Neuronal stem cell (in vitro differentiated cells): ENCODE measurements around the gene SPATA13.
"Not testable (repeated sequence)": the region's sequence is repeated elsewhere in the genome, so short reads cannot be mapped to it uniquely, and the experiment has no call there.

ENCODE experiments used
- DNase-seq: peaks from one replicate; pipeline ENCODE4 v3.0.0-alpha.2; 2013; ENCODE audit warnings: low spot score
- H2AFZ ChIP-seq: one replicate; pipeline ENCODE4 v1.6.1; 2013; ENCODE audit warnings: mild to moderate bottlenecking, low read length, inconsistent platforms
- H2AK5ac ChIP-seq: 2 replicates; pipeline ENCODE4 v1.6.1; 2013; ENCODE audit warnings: low read depth, mild to moderate bottlenecking, inconsistent platforms, low read length, moderate library complexity, mixed read lengths
- H2BK120ac ChIP-seq: 2 replicates; pipeline ENCODE4 v1.6.1; 2013; ENCODE audit warnings: low read depth, mild to moderate bottlenecking, inconsistent platforms, low read length, moderate library complexity, mixed read lengths
- H2BK12ac ChIP-seq: one replicate; pipeline ENCODE4 v1.6.1; 2013; ENCODE audit warnings: low read length, inconsistent platforms
- H2BK15ac ChIP-seq: 2 replicates; pipeline ENCODE4 v1.6.1; 2013; ENCODE audit warnings: mild to moderate bottlenecking, low read length, inconsistent platforms, mixed read lengths
- H2BK5ac ChIP-seq: one replicate; pipeline ENCODE4 v1.6.1; 2013; ENCODE audit warnings: inconsistent platforms, mild to moderate bottlenecking, low read length, moderate library complexity
- H3K14ac ChIP-seq: one replicate; pipeline ENCODE4 v1.6.1; 2013; ENCODE audit warnings: low read length, inconsistent platforms
- H3K18ac ChIP-seq: 2 replicates; pipeline ENCODE4 v1.6.1; 2013; ENCODE audit warnings: low read length, inconsistent platforms
- H3K23ac ChIP-seq: 2 replicates; pipeline ENCODE4 v1.6.1; 2013; ENCODE audit warnings: low read depth, mild to moderate bottlenecking, mixed read lengths, low read length, inconsistent platforms; ENCODE audit not compliant: poor library complexity
- H3K27ac ChIP-seq: replicated peaks from 3 replicates; pipeline ENCODE4 v1.5.1; 2013; ENCODE audit warnings: low read length, inconsistent platforms
- H3K27me3 ChIP-seq, 3 experiments: 2 replicates each; pipeline ENCODE4 v1.6.1; 2013; ENCODE audit warnings: low read length in 3 of 3, mild to moderate bottlenecking in 2 of 3, inconsistent platforms in 1 of 3, low read depth in 1 of 3, mixed read lengths in 1 of 3, moderate library complexity in 1 of 3; ENCODE audit not compliant: control insufficient read depth in 3 of 3, insufficient read depth in 3 of 3
- H3K36me3 ChIP-seq, 2 donors: replicated peaks in 1 of 2; 2 replicates each; pipeline ENCODE4 v1.6.1; 2013; ENCODE audit warnings: low read length in 2 of 2; ENCODE audit not compliant: control insufficient read depth in 2 of 2, insufficient read depth in 2 of 2
- H3K4ac ChIP-seq: 2 replicates; pipeline ENCODE4 v1.6.1; 2013; ENCODE audit warnings: inconsistent platforms, mild to moderate bottlenecking, low read length, moderate library complexity
- H3K4me1 ChIP-seq, 2 donors: 1 replicate in 1 of 2; 2 replicates in 1 of 2; pipeline ENCODE4 v1.6.1; 2013; ENCODE audit warnings: low read length in 2 of 2, low read depth in 1 of 2; ENCODE audit not compliant: control insufficient read depth in 2 of 2, insufficient read depth in 1 of 2
- H3K4me2 ChIP-seq: one replicate; pipeline ENCODE4 v1.6.1; 2013; ENCODE audit warnings: mild to moderate bottlenecking, low read length, inconsistent platforms; ENCODE audit not compliant: insufficient read depth, poor library complexity, severe bottlenecking
- H3K4me3 ChIP-seq, 2 donors: 2 replicates each; pipeline ENCODE4 v1.5.1; 2013; ENCODE audit warnings: low read length in 2 of 2, mild to moderate bottlenecking in 2 of 2, inconsistent platforms in 1 of 2, moderate library complexity in 1 of 2
- H3K79me1 ChIP-seq: one replicate; pipeline ENCODE4 v1.6.1; 2013; ENCODE audit warnings: low read depth, mild to moderate bottlenecking, inconsistent platforms, low read length, moderate library complexity
- H3K9ac ChIP-seq: one replicate; pipeline ENCODE4 v1.6.1; 2013; ENCODE audit warnings: mild to moderate bottlenecking, low read depth, low read length, inconsistent platforms; ENCODE audit not compliant: poor library complexity
- H3K9me3 ChIP-seq, 2 donors: replicated peaks in 1 of 2; 2 replicates each; pipeline versions ENCODE3 to v1.6.1; 2013; ENCODE audit warnings: low read length in 2 of 2, mild to moderate bottlenecking in 2 of 2, inconsistent platforms in 1 of 2, low read depth in 1 of 2, mixed read lengths in 1 of 2, moderate library complexity in 1 of 2; ENCODE audit not compliant: control insufficient read depth in 2 of 2, insufficient read depth in 1 of 2
- H4K8ac ChIP-seq: one replicate; pipeline ENCODE4 v1.6.1; 2013; ENCODE audit warnings: low read depth, mild to moderate bottlenecking, inconsistent platforms, low read length, moderate library complexity
- H4K91ac ChIP-seq: one replicate; pipeline ENCODE4 v1.6.1; 2013; ENCODE audit warnings: low read length, low read depth, mild to moderate bottlenecking, inconsistent platforms; ENCODE audit not compliant: poor library complexity
- WGBS, 2 donors: extraction: QIAGEN DNeasy Blood & Tissue Kit; methylation state at CpG; one replicate each; pipeline ENCODE4 v1.1.7; 2013; ENCODE audit warnings: missing lambda C conversion rate in 2 of 2, mixed read lengths in 1 of 2; ENCODE audit not compliant: insufficient read length in 2 of 2, insufficient replicate concordance in 1 of 2; ENCODE audit errors: extremely low coverage in 2 of 2; 5-methylcytosine and 5-hydroxymethylcytosine counted together

SPATA13 gene

GRCh38 chr13:24309300-24309699 lies 148.8 kb downstream of the SPATA13 start, which contains the start of gene C1QTNF9:
Gene C1QTNF9 (plus strand): TSS chr13:24309580. CDS start chr13:24316004, 6,424 bp downstream.
- not testable (repeated sequence) for H4K91ac ChIP-seq, DNase-seq, H4K8ac ChIP-seq, H3K79me1 ChIP-seq, H3K9ac ChIP-seq, H3K9me3 ChIP-seq, H3K27me3 ChIP-seq, H2AK5ac ChIP-seq, H3K4me1 ChIP-seq, H3K4me2 ChIP-seq, H3K23ac ChIP-seq, H2AFZ ChIP-seq, H3K4ac ChIP-seq, H2BK15ac ChIP-seq, H2BK5ac ChIP-seq, H2BK120ac ChIP-seq, H3K27ac ChIP-seq
- H3K36me3 ChIP-seq: peaks cover 3 to 30% of the 10 kb centered on the region in 2 donors
- peak within 1 kb of the TSS; percentile 10 for H2BK12ac ChIP-seq
- H3K14ac ChIP-seq: peak within 1 kb of the TSS; percentile 25
- WGBS, 2 donors: no CpG with 5 or more reads among the region's 2 CpGs
- H3K4me3 ChIP-seq: peak within 1 kb of the TSS in 1 of 2 donors; percentile 20
- peak within 1 kb of the TSS; percentile 35 for H3K18ac ChIP-seq

- Histone ChIP-seq H4K8ac (no peak overlapping the region), H2AK5ac (no peak overlapping the region), H3K4ac (no peak overlapping the region), H2BK15ac (no peak overlapping the region), H3K23ac (no peak overlapping the region), H3K79me1 (no peaks in the 10 kb centered on the region), H3K9me3 (no peaks in the 10 kb centered on the region), H2BK5ac (no peak overlapping the region), H3K18ac (no peak overlapping the region), H2BK12ac (no peak overlapping the region), H3K4me1 (no peaks in the 10 kb centered on the region), H3K4me2 (no peak overlapping the region), H3K27ac (no peak overlapping the region), H3K9ac (no peak overlapping the region), H2AFZ (no peak overlapping the region), H3K14ac (no peak overlapping the region), H2BK120ac (no peak overlapping the region), H3K27me3 (no peaks in the 10 kb centered on the region), H3K36me3 (no peaks in the 10 kb centered on the region), H3K4me3 (no peak overlapping the region), H4K91ac (no peak overlapping the region)
- WGBS, 2 donors: no CpG with 5 or more reads among the region's 5 CpGs
- no peak for DNase-seq
Observed at GRCh38 chr13:24313439-24313838, 152.9 kb downstream of the SPATA13 start.

- not testable (repeated sequence) for H2BK5ac ChIP-seq, H3K27ac ChIP-seq, H4K91ac ChIP-seq, H3K9me3 ChIP-seq, H2BK15ac ChIP-seq, H3K9ac ChIP-seq, H3K23ac ChIP-seq, H2BK12ac ChIP-seq, H3K4me2 ChIP-seq, H3K14ac ChIP-seq, H3K4me3 ChIP-seq, H2AK5ac ChIP-seq, H3K4me1 ChIP-seq, H3K27me3 ChIP-seq, H3K4ac ChIP-seq, H3K18ac ChIP-seq, DNase-seq, H3K79me1 ChIP-seq, H4K8ac ChIP-seq, H2BK120ac ChIP-seq, H2AFZ ChIP-seq, H3K36me3 ChIP-seq
- no CpG with 5 or more reads among the region's 10 CpGs for WGBS, 2 donors
Observed at GRCh38 chr13:24317835-24318234, 157.3 kb downstream of the SPATA13 start.

- not testable (repeated sequence) for H3K4ac ChIP-seq, H3K4me1 ChIP-seq, H3K36me3 ChIP-seq, H3K4me2 ChIP-seq, H3K4me3 ChIP-seq, H2BK120ac ChIP-seq, H3K14ac ChIP-seq, H3K27me3 ChIP-seq, H2AFZ ChIP-seq, H2BK12ac ChIP-seq, H3K79me1 ChIP-seq, H4K91ac ChIP-seq, DNase-seq, H2BK5ac ChIP-seq, H3K9me3 ChIP-seq, H3K9ac ChIP-seq, H3K23ac ChIP-seq, H2BK15ac ChIP-seq, H4K8ac ChIP-seq, H3K27ac ChIP-seq, H2AK5ac ChIP-seq, H3K18ac ChIP-seq
- WGBS, 2 donors: no CpG with 5 or more reads among the region's 4 CpGs
Observed at GRCh38 chr13:24318878-24319277, 158.4 kb downstream of the SPATA13 start.
